GM12874 (cell line): Measurements from ENCODE around the gene IFIT1.

ENCODE experiments used
- TF ChIP-seq, protein P1 (sequence below): IDR thresholded peaks from 2 replicates; pipeline ENCODE4 v1.5.1; 2011; ENCODE audit warnings: low read depth, mild to moderate bottlenecking, control low read depth, low read length, moderate library complexity; ENCODE audit not compliant: insufficient read depth

The IFIT1 gene

DNA sequence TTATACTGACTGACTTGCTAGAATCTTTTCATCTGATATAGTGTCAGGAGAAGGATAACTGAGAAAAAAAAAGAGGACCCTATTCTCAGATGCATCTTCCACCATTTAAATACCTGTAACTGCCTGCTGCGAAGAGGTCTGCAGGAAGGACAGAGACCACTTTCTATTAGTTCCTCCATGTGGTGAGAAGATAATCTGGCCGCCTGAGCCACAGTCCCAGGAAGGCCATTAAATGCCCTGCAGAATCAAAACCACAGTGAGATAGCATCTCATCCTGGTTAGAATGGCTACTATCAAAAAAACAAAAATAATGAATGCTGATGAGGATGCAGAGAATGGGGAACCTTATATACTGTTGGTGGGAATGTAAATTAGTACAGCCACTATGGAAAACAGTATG is 34.4 kb upstream of the IFIT1 start:
- TF ChIP-seq, protein P1, sequence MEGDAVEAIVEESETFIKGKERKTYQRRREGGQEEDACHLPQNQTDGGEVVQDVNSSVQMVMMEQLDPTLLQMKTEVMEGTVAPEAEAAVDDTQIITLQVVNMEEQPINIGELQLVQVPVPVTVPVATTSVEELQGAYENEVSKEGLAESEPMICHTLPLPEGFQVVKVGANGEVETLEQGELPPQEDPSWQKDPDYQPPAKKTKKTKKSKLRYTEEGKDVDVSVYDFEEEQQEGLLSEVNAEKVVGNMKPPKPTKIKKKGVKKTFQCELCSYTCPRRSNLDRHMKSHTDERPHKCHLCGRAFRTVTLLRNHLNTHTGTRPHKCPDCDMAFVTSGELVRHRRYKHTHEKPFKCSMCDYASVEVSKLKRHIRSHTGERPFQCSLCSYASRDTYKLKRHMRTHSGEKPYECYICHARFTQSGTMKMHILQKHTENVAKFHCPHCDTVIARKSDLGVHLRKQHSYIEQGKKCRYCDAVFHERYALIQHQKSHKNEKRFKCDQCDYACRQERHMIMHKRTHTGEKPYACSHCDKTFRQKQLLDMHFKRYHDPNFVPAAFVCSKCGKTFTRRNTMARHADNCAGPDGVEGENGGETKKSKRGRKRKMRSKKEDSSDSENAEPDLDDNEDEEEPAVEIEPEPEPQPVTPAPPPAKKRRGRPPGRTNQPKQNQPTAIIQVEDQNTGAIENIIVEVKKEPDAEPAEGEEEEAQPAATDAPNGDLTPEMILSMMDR: no peak

DNA sequence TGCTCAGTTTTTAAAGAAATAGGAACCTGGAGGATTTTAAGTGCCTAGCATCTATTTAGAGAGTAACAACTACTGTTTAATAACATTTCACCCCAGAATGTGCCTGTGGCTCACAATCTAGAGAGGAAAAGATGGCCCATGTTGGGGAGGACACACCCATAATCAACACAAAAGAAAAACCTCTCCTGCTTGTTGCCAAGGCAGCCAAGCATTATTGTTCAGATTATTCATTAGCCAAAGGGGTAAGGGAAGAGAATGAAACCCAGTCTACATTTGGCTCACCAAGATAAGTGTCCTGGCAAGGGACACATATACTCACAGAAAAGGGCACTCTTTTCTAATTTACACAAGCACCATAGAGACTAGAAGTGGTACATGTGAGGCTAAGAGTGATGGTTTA is 32.3 kb upstream of the IFIT1 start:
- TF ChIP-seq, protein P1: no peak

- TF ChIP-seq, protein P1: no peak
These were observed 29.5 kb upstream of the IFIT1 start for GRCh38 chr10:89362929-89363328.

GRCh38 chr10:89363729-89364442 is 28.5 kb upstream of the IFIT1 start:
- TF ChIP-seq, protein P1: no peak

- TF ChIP-seq, protein P1: no peak
These were observed 27.9 kb upstream of the IFIT1 start for GRCh38 chr10:89364531-89364930.

GRCh38 chr10:89367529-89367928 is 24.9 kb upstream of the IFIT1 start:
- TF ChIP-seq, protein P1: no peak

GRCh38 chr10:89368129-89368528 is 24.3 kb upstream of the IFIT1 start:
- TF ChIP-seq, protein P1: no peak
